ENCODE results near the gene ARHGEF19. TPM values are rescaled to one million over a fixed set of nuclear protein-coding genes. Genes with fewer than 3 reads are reported as not detected.
A peak's percentile ranks its signal among the peaks of the same experiment; 100 is the strongest.

Gene ARHGEF19
- total and polyA plus RNA-seq, 2 of the 13 experiments (the other 11 are each of a cell fraction or from before 2014, with no cell fraction given) = 1.7 to 1.8 TPM

DNA sequence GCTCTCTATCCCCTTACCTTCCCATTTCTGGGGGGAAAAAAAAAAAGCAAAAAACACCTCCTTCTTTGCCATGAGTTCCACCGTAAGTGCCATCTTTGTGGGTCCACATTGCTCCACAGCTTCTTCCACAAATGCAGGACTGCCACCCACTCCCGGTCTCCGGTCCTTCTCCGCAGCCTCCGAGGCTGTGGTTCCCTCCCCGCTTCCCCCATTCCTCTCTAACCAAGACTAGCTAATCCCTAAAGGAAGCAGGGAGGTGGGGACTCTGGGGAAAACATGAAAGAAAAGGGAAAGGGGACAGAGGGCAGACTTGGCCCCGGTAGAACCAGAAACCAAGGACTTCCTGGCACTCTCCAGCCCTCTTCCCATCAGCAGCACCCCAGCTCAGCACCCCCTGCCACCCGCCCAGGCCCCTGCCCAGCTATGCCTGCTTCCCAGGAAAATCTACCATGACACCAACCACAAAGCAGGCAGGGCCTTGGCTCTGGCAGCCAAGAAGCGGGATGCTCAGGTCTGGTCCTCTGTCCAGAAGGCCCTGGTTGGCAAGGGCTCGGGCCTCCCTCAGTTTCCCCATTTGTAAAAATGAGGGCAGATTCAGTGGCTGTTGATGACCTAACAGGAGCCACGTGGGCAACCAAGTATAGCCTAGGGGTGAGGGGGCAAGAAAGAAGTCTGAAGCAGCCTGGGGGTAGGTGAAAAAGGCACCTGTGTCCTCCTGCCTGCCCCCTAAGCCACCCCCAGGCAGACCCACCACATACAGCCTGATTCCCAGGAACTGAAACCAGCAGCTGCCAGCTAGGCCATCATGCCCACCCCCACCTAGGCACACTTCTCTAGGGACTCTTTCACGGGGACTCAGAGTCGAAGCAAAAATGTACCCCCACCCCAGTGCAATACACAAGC is 59.1 kb downstream of the ARHGEF19 start (continued):
- TF ChIP-seq ZFX (CRISPR knock-in tag; IDR thresholded peaks at IDR 0.05; ENCODE audit: low read depth) (peak; percentile 18), SAP130 (CRISPR knock-in tag; IDR thresholded peaks at IDR 0.05; ENCODE audit: low read depth) (0 out of 2 replicates have a peak, but pooled peaks have one; percentile 13), CENPT (CRISPR knock-in tag; IDR thresholded peaks at IDR 0.05; ENCODE audit: low read depth) (no peak), ZNF746 (CRISPR knock-in tag; IDR thresholded peaks at IDR 0.05) (0 out of 2 replicates have a peak, but pooled peaks have one; percentile 23), PHF21A (CRISPR knock-in tag; IDR thresholded peaks at IDR 0.05) (0 out of 2 replicates have a peak, but pooled peaks have one; percentile 28), ETV6 (CRISPR knock-in tag; conservative IDR thresholded peaks at IDR 0.05) (no peak), HNRNPL (IDR thresholded peaks at IDR 0.05; ENCODE audit: low read depth, low read length) (0 out of 2 replicates have a peak, but pooled peaks have one; percentile 51), ZNF501 (CRISPR knock-in tag; IDR thresholded peaks at IDR 0.05) (peak; percentile 48; the same call in 1 of the 2 replicates), KDM4B (CRISPR knock-in tag; IDR thresholded peaks at IDR 0.05) (0 out of 2 replicates have a peak, but pooled peaks have one; percentile 13), TCF7 (IDR thresholded peaks at IDR 0.05; ENCODE audit: low read depth) (peak; percentile 26; the same call in 1 of the 2 replicates), SP4 (CRISPR knock-in tag; IDR thresholded peaks at IDR 0.05) (no peak), POLR2G (IDR thresholded peaks at IDR 0.05; ENCODE audit: low read depth, low read length) (peak; percentile 42), ZMAT3 (CRISPR knock-in tag; conservative IDR thresholded peaks at IDR 0.05) (0 out of 2 replicates have a peak, but pooled peaks have one; percentile 11), AGO2 (optimal IDR thresholded peaks at IDR 0.05; ENCODE audit: low read depth, low read length) (peak; percentile 33), ZNF558 (CRISPR knock-in tag; IDR thresholded peaks at IDR 0.05; ENCODE audit: borderline replicate concordance) (0 out of 2 replicates have a peak, but pooled peaks have one; percentile 70), TAF1 (CRISPR knock-in tag; IDR thresholded peaks at IDR 0.05) (peak; percentile 22; the same call in 1 of the 2 replicates)
- TF ChIP-seq, protein P1, sequence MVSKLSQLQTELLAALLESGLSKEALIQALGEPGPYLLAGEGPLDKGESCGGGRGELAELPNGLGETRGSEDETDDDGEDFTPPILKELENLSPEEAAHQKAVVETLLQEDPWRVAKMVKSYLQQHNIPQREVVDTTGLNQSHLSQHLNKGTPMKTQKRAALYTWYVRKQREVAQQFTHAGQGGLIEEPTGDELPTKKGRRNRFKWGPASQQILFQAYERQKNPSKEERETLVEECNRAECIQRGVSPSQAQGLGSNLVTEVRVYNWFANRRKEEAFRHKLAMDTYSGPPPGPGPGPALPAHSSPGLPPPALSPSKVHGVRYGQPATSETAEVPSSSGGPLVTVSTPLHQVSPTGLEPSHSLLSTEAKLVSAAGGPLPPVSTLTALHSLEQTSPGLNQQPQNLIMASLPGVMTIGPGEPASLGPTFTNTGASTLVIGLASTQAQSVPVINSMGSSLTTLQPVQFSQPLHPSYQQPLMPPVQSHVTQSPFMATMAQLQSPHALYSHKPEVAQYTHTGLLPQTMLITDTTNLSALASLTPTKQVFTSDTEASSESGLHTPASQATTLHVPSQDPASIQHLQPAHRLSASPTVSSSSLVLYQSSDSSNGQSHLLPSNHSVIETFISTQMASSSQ (IDR thresholded peaks at IDR 0.05; ENCODE audit: low read depth) = no peak
- TF ChIP-seq, protein P1 (CRISPR knock-in tag; IDR thresholded peaks at IDR 0.05; ENCODE audit: borderline replicate concordance) = peak; percentile 16; the same call in 1 of the 2 replicates
- TF ChIP-seq, protein P2, sequence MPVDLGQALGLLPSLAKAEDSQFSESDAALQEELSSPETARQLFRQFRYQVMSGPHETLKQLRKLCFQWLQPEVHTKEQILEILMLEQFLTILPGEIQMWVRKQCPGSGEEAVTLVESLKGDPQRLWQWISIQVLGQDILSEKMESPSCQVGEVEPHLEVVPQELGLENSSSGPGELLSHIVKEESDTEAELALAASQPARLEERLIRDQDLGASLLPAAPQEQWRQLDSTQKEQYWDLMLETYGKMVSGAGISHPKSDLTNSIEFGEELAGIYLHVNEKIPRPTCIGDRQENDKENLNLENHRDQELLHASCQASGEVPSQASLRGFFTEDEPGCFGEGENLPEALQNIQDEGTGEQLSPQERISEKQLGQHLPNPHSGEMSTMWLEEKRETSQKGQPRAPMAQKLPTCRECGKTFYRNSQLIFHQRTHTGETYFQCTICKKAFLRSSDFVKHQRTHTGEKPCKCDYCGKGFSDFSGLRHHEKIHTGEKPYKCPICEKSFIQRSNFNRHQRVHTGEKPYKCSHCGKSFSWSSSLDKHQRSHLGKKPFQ (CRISPR knock-in tag; IDR thresholded peaks at IDR 0.05; ENCODE audit: insufficient replicate concordance) = peak; percentile 23
- TF ChIP-seq, protein P3, sequence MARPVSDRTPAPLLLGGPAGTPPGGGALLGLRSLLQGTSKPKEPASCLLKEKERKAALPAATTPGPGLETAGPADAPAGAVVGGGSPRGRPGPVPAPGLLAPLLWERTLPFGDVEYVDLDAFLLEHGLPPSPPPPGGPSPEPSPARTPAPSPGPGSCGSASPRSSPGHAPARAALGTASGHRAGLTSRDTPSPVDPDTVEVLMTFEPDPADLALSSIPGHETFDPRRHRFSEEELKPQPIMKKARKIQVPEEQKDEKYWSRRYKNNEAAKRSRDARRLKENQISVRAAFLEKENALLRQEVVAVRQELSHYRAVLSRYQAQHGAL (CRISPR knock-in tag; IDR thresholded peaks at IDR 0.05; ENCODE audit: not compliant biosample characterization) = no peak

Measured in HepG2 (cell line).